Endodermal cell (in vitro differentiated cells): ENCODE data around the gene SEC16A. TPM values are rescaled to one million over a fixed set of nuclear protein-coding genes. Genes with fewer than 3 reads are reported as not detected.

ENCODE experiments used
- DNase-seq: peaks from one replicate; pipeline ENCODE4 v3.0.0-alpha.2; 2017
- H3K27ac ChIP-seq: 2 replicates; pipeline ENCODE4 v1.5.1; 2013; ENCODE audit warnings: mild to moderate bottlenecking, low read depth, low read length, moderate library complexity
- H3K27me3 ChIP-seq: 2 replicates; pipeline ENCODE4 v1.6.1; 2013; ENCODE audit warnings: mild to moderate bottlenecking, low read length, moderate library complexity; ENCODE audit not compliant: insufficient read depth, control insufficient read depth, poor library complexity, severe bottlenecking
- H3K36me3 ChIP-seq: 2 replicates; pipeline ENCODE4 v1.7.0; 2013; ENCODE audit warnings: mild to moderate bottlenecking, low read length, moderate library complexity; ENCODE audit not compliant: control insufficient read depth, insufficient read depth
- H3K4me1 ChIP-seq: one replicate; pipeline ENCODE4 v1.7.0; 2013; ENCODE audit warnings: low read length; ENCODE audit not compliant: control insufficient read depth, insufficient read depth
- H3K4me3 ChIP-seq: 2 replicates; pipeline ENCODE4 v1.5.1; 2013; ENCODE audit warnings: mild to moderate bottlenecking, low read length, moderate library complexity
- H3K9ac ChIP-seq: 2 replicates; pipeline ENCODE4 v1.6.1; 2013; ENCODE audit warnings: mild to moderate bottlenecking, low read length, moderate library complexity; ENCODE audit not compliant: poor library complexity, severe bottlenecking; ENCODE audit errors: extremely low read depth
- H3K9me3 ChIP-seq: 2 replicates; pipeline ENCODE4 v1.6.1; 2013; ENCODE audit warnings: mild to moderate bottlenecking, low read length, moderate library complexity; ENCODE audit not compliant: control insufficient read depth
- H3K27ac Mint-ChIP-seq: 2 replicates; pipeline ENCODE4 v1.8.0; 2020; ENCODE audit warnings: mixed read lengths
- H3K27me3 Mint-ChIP-seq: 2 replicates; pipeline ENCODE4 v1.8.0; 2021; ENCODE audit warnings: mild to moderate bottlenecking, mixed read lengths; ENCODE audit not compliant: insufficient read depth
- H3K36me3 Mint-ChIP-seq: 2 replicates; pipeline ENCODE4 v1.8.0; 2020; ENCODE audit warnings: low read depth, mixed read lengths
- H3K4me1 Mint-ChIP-seq: 2 replicates; pipeline ENCODE4 v1.8.0; 2020; ENCODE audit warnings: mixed read lengths
- H3K4me3 Mint-ChIP-seq: 2 replicates; pipeline ENCODE4 v1.8.0; 2020; ENCODE audit warnings: mild to moderate bottlenecking, moderate library complexity, mixed read lengths
- H3K9me3 Mint-ChIP-seq: 2 replicates; pipeline ENCODE4 v1.8.0; 2020; ENCODE audit warnings: mild to moderate bottlenecking, mixed read lengths
- CTCF ChIP-seq: fragments of 200-600 bp; sonication (generic); conservative IDR thresholded peaks from 2 replicates; pipeline ENCODE4 v1.5.0; 2021; ENCODE audit warnings: antibody characterized with exemption, mild to moderate bottlenecking
- WGBS, 2 experiments: methylation state at CpG; one replicate each; pipeline versions ENCODE4 v1.1.5 to v1.1.7; 2013; ENCODE audit warnings: missing lambda C conversion rate in 2 of 2, mixed read lengths in 1 of 2; ENCODE audit not compliant: insufficient coverage in 1 of 2, insufficient read length in 1 of 2; 5-methylcytosine and 5-hydroxymethylcytosine counted together
- total RNA-seq, 2 donors: library from RNA; stranded (reverse); fragmentation: NEBNext Ultra II Directional in 1 of 2; extraction: Animal tissue kit (Norgen Biotek cat#: 25700) in 1 of 2; gene quantifications; 2 replicates in 1 of 2; 3 replicates in 1 of 2; pipeline ENCODE4 v1.2.1, GENCODE V29; 2021

Gene SEC16A
- total RNA-seq, 2 donors from 2014 or later, result 54.6 to 60.7 TPM

- Histone ChIP-seq H3K4me1 (no peaks in the 10 kb centered on the region), H3K36me3 (peaks cover 86% of the 10 kb centered on the region), H3K9me3 (no peaks in the 10 kb centered on the region), H3K27me3 (no peaks in the 10 kb centered on the region), H3K9ac (no peak overlapping the region), H3K4me3 (no peak overlapping the region), H3K27ac (no peak overlapping the region)
- Mint-ChIP-seq H3K27me3 (no peaks in the 10 kb centered on the region), H3K4me1 (no peaks in the 10 kb centered on the region), H3K27ac (peak overlapping the region; percentile 76), H3K4me3 (no peak overlapping the region), H3K9me3 (no peaks in the 10 kb centered on the region), H3K36me3 (peaks cover 85% of the 10 kb centered on the region)
- WGBS, 2 experiments, result 93% methylated on average over 25 to 28 of the region's 28 CpGs
- no peak for DNase-seq
- no peak for TF ChIP-seq CTCF
Measured at GRCh38 chr9:136459425-136459824, 23.4 kb downstream of the SEC16A start.

GRCh38 chr9:136457326-136457725 is 25.5 kb downstream of the SEC16A start:
- H3K36me3 ChIP-seq, result peaks cover 81% of the 10 kb centered on the region
- no peak overlapping the region for H3K27ac Mint-ChIP-seq
- TF ChIP-seq CTCF, result no peak
- no peaks in the 10 kb centered on the region for H3K9me3 Mint-ChIP-seq
- no peaks in the 10 kb centered on the region for H3K4me1 Mint-ChIP-seq
- no peak overlapping the region for H3K9ac ChIP-seq
- no peaks in the 10 kb centered on the region for H3K9me3 ChIP-seq
- H3K36me3 Mint-ChIP-seq, result peaks cover 79% of the 10 kb centered on the region
- no peak for DNase-seq
- WGBS, 2 experiments, result 97 to 98% methylated on average over 24 of the region's 24 CpGs
- H3K4me1 ChIP-seq, result no peaks in the 10 kb centered on the region
- no peak overlapping the region for H3K27ac ChIP-seq
- H3K4me3 Mint-ChIP-seq, result no peak overlapping the region
- no peak overlapping the region for H3K4me3 ChIP-seq
- no peaks in the 10 kb centered on the region for H3K27me3 Mint-ChIP-seq
- H3K27me3 ChIP-seq, result no peaks in the 10 kb centered on the region

- H3K4me1 ChIP-seq, result no peaks in the 10 kb centered on the region
- no peaks in the 10 kb centered on the region for H3K9me3 ChIP-seq
- H3K9ac ChIP-seq, result no peak overlapping the region
- no peak overlapping the region for H3K27ac ChIP-seq
- peaks cover 82% of the 10 kb centered on the region for H3K36me3 ChIP-seq
- H3K4me3 ChIP-seq, result no peak overlapping the region
- no peaks in the 10 kb centered on the region for H3K27me3 ChIP-seq
- DNase-seq, result no peak
- TF ChIP-seq CTCF, result no peak
- Mint-ChIP-seq H3K4me3 (no peak overlapping the region), H3K9me3 (no peaks in the 10 kb centered on the region), H3K27ac (no peak overlapping the region), H3K36me3 (peaks cover 77% of the 10 kb centered on the region), H3K4me1 (no peaks in the 10 kb centered on the region), H3K27me3 (no peaks in the 10 kb centered on the region)
- 95 to 97% methylated on average over 6 to 9 of the region's 9 CpGs for WGBS, 2 experiments
Measured at GRCh38 chr9:136456258-136456657, 26.6 kb downstream of the SEC16A start.
